Body of pancreas (tissue), 4 donors: ENCODE measurements around the gene PLP1. TPM values are rescaled to one million over a fixed set of nuclear protein-coding genes. Genes with fewer than 3 reads are reported as not detected.

Experiments used
- ATAC-seq: fragments of 150-250 bp; one replicate; pipeline ENCODE4 v1.9.1; 2016
- DNase-seq, 4 donors: peaks; one replicate each; pipeline ENCODE4 v3.0.0-alpha.2; 2019
- H3K27ac ChIP-seq, 4 donors: fragments of 200-600 bp; sonication (generic); 1 replicate in 3 of 4; 2 replicates in 1 of 4; pipeline versions ENCODE4 v1.5.1 to v1.6.1; 2016 to 2019; ENCODE audit warnings: mild to moderate bottlenecking in 1 of 4, mixed read lengths in 1 of 4, moderate library complexity in 1 of 4
- H3K27me3 ChIP-seq, 2 donors: fragments of 200-600 bp; sonication (generic); one replicate each; pipeline ENCODE4 v1.6.0; 2016; ENCODE audit warnings: mild to moderate bottlenecking in 1 of 2
- H3K36me3 ChIP-seq, 2 donors: fragments of 200-600 bp; sonication (generic); replicated peaks in 1 of 2; 2 replicates each; pipeline ENCODE4 v1.5.1; 2016; ENCODE audit warnings: low read depth in 2 of 2; ENCODE audit not compliant: insufficient read depth in 1 of 2
- H3K4me1 ChIP-seq: fragments of 200-600 bp; sonication (generic); one replicate; pipeline ENCODE4 v1.6.0; 2016
- H3K4me3 ChIP-seq, 2 donors: fragments of 200-600 bp; sonication (generic); 1 replicate in 1 of 2; 2 replicates in 1 of 2; pipeline ENCODE4 v1.5.1; 2016 to 2019
- H3K9me3 ChIP-seq, 3 donors: fragments of 200-600 bp; sonication (generic); 1 replicate in 2 of 3; 2 replicates in 1 of 3; pipeline ENCODE4 v1.5.1; 2016
- POLR2A ChIP-seq, 3 donors: fragments of 450-650 bp; IDR thresholded peaks; one replicate each; pipeline ENCODE4 v1.6.1; 2016; ENCODE audit warnings: antibody characterized with exemption in 3 of 3, mild to moderate bottlenecking in 2 of 3
- whole genome bisulfite sequencing, 2 donors: methylation state at CpG; one replicate each; pipeline ENCODE4 v1.1.5; 2017; 5-methylcytosine and 5-hydroxymethylcytosine counted together
- intact Hi-C: fragments of 100-400 bp; cut with DNase I; formaldehyde crosslinking; loops from one replicate; pipeline ENCODE4 v1.15.1; 2023
- total RNA-seq, 2 donors: library from RNA; depleted of rRNA; stranded (reverse); fragments of >200 nt; gene quantifications; one replicate each; pipeline ENCODE4 v1.1.0, GENCODE V29; 2016
- TF ChIP-seq, protein P1 (sequence below), 7 experiments: fragments of 450-650 bp in 4 of 7; fragments of 200-600 bp in 3 of 7; sonication (generic) in 3 of 7; IDR thresholded peaks; one replicate each; pipeline ENCODE4 v1.5.1; 2016 to 2019; ENCODE audit warnings: antibody characterized with exemption in 7 of 7

PLP1 gene
- total RNA-seq, 2 donors from 2014 or later = 0.78 to 2.0 TPM

DNA sequence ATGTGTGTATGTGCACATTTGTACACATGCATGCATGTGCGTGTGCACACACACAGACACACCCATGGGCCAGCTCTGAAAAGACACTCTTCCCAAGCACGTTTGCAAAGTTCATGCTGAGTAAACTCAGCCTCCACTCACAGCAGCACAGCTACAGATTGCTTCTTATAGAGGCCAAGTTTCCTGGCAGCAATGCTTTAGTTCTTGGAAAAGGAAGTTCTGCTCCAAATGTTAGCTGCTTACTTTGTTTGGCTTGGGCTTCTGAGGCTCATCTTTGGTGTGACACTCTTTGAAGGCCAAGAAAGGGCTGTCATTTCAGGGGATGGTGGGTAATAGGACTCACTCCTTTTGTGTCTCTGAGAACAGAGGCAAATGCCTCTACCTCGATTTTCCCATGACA, 6.6 kb downstream of the PLP1 start:
- Histone ChIP-seq H3K27me3 (no peaks in the 10 kb centered on the region), H3K27ac (no peak overlapping the region), H3K9me3 (no peaks in the 10 kb centered on the region), H3K4me1 (no peaks in the 10 kb centered on the region), H3K36me3 (no peaks in the 10 kb centered on the region), H3K4me3 (no peak overlapping the region)
- ATAC-seq (no peak), DNase-seq (no peak)
- intact Hi-C loops = no loop called here
- WGBS, 2 donors = 56 to 69% methylated on average over 3 of the region's 3 CpGs
- no peak for TF ChIP-seq POLR2A (IDR thresholded peaks at IDR 0.05)
- TF ChIP-seq, protein P1, sequence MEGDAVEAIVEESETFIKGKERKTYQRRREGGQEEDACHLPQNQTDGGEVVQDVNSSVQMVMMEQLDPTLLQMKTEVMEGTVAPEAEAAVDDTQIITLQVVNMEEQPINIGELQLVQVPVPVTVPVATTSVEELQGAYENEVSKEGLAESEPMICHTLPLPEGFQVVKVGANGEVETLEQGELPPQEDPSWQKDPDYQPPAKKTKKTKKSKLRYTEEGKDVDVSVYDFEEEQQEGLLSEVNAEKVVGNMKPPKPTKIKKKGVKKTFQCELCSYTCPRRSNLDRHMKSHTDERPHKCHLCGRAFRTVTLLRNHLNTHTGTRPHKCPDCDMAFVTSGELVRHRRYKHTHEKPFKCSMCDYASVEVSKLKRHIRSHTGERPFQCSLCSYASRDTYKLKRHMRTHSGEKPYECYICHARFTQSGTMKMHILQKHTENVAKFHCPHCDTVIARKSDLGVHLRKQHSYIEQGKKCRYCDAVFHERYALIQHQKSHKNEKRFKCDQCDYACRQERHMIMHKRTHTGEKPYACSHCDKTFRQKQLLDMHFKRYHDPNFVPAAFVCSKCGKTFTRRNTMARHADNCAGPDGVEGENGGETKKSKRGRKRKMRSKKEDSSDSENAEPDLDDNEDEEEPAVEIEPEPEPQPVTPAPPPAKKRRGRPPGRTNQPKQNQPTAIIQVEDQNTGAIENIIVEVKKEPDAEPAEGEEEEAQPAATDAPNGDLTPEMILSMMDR (IDR thresholded peaks at IDR 0.05) = no peak

DNA sequence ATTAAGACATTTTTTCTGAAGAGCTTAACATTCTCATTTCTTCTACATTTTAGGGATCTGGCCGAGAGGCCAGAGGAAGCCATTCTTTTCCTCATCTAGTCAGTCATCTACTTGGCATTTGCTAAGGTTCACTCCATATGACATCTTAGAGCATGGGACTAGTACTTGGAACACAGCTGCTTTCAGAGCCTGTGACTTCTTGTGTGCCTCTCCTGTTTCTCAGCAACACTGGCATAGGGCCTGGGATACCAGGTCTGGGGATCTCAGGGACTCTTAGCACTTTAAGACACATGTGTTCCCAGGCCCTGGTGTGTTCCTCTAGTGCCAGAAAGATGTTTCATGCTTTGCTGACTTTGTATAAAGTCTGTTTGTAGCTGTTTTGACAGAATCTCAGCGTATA, 7.3 kb downstream of the PLP1 start:
- TF ChIP-seq, protein P1 (IDR thresholded peaks at IDR 0.05) = no peak
- TF ChIP-seq POLR2A (IDR thresholded peaks at IDR 0.05) = no peak
- Histone ChIP-seq H3K27me3 (no peaks in the 10 kb centered on the region), H3K4me3 (no peak overlapping the region), H3K9me3 (no peaks in the 10 kb centered on the region), H3K4me1 (no peaks in the 10 kb centered on the region), H3K36me3 (no peaks in the 10 kb centered on the region), H3K27ac (no peak overlapping the region)
- intact Hi-C loops = no loop called here
- no peak for DNase-seq
- 85 to 88% methylated on average over 2 of the region's 2 CpGs for WGBS, 2 donors
- ATAC-seq = no peak

DNA sequence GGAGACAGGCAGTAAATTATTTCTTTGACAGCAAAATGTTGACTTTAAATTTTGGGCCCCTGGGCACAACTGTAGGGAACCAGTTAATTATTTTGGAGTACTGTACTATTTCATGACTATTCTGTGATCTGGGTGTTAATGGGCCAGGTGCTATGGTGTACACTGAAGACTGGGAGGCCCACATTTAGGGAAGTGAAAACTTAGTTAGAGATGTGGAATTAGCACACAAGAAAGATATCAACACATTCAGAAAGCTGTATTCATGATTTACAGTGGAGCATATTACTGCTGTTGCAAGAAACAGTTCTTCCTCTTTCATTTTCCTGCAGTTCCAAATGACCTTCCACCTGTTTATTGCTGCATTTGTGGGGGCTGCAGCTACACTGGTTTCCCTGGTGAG, 12.4 kb downstream of the PLP1 start:
- ATAC-seq = no peak
- H3K27ac ChIP-seq = no peak overlapping the region
- intact Hi-C loops = no loop called here
- no peaks in the 10 kb centered on the region for H3K36me3 ChIP-seq
- DNase-seq = no peak
- H3K4me1 ChIP-seq = no peaks in the 10 kb centered on the region
- no peaks in the 10 kb centered on the region for H3K9me3 ChIP-seq
- TF ChIP-seq, protein P1 (IDR thresholded peaks at IDR 0.05) = no peak
- TF ChIP-seq POLR2A (IDR thresholded peaks at IDR 0.05) = no peak
- H3K4me3 ChIP-seq = no peak overlapping the region
- H3K27me3 ChIP-seq = no peaks in the 10 kb centered on the region

DNA sequence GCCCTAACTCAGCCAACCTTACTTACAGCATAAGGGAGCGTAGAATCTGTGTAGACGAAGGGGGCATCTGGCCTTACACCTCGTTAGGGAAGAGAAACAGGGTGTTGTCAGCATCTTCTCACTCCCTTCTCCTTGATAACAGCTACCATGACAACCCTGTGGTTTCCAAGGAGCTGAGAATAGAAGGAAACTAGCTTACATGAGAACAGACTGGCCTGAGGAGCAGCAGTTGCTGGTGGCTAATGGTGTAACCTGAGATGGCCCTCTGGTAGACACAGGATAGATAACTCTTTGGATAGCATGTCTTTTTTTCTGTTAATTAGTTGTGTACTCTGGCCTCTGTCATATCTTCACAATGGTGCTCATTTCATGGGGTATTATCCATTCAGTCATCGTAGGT, 14.6 kb downstream of the PLP1 start:
- TF ChIP-seq, protein P1 (IDR thresholded peaks at IDR 0.05) = no peak
- no peak for TF ChIP-seq POLR2A (IDR thresholded peaks at IDR 0.05)
- Histone ChIP-seq H3K27ac (no peak overlapping the region), H3K9me3 (no peaks in the 10 kb centered on the region), H3K36me3 (no peaks in the 10 kb centered on the region), H3K4me1 (no peaks in the 10 kb centered on the region), H3K27me3 (no peaks in the 10 kb centered on the region), H3K4me3 (no peak overlapping the region)
- no peak for DNase-seq
- ATAC-seq = no peak
- intact Hi-C loops = no loop called here
- 62 to 69% methylated on average over 2 to 4 of the region's 4 CpGs for WGBS, 2 donors

DNA sequence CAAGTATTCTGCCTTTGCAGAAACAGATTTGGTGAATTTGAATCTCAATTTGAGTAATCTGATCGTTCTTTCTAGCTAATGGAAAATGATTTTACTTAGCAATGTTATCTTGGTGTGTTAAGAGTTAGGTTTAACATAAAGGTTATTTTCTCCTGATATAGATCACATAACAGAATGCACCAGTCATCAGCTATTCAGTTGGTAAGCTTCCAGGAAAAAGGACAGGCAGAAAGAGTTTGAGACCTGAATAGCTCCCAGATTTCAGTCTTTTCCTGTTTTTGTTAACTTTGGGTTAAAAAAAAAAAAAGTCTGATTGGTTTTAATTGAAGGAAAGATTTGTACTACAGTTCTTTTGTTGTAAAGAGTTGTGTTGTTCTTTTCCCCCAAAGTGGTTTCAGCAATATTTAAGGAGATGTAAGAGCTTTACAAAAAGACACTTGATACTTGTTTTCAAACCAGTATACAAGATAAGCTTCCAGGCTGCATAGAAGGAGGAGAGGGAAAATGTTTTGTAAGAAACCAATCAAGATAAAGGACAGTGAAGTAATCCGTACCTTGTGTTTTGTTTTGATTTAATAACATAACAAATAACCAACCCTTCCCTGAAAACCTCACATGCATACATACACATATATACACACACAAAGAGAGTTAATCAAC, 15.3 kb downstream of the PLP1 start:
- WGBS, 2 donors = 63% methylated on average over 2 of the region's 2 CpGs

More for the DNA sequence above, 15.3 kb downstream of the PLP1 start:
- ATAC-seq (no peak), DNase-seq (no peak)
- Histone ChIP-seq H3K36me3 (no peaks in the 10 kb centered on the region), H3K27me3 (no peaks in the 10 kb centered on the region), H3K27ac (no peak overlapping the region), H3K9me3 (no peaks in the 10 kb centered on the region), H3K4me1 (no peaks in the 10 kb centered on the region), H3K4me3 (no peak overlapping the region)
- no peak for TF ChIP-seq POLR2A (IDR thresholded peaks at IDR 0.05)
- intact Hi-C loops = no loop called here
